T-helper 17 cell (primary cell): ENCODE data around the gene TRAF6. TPM values are rescaled to one million over a fixed set of nuclear protein-coding genes. Genes with fewer than 3 reads are reported as not detected.

ENCODE experiments used
- ATAC-seq: fragments of 150-1000 bp; cut with Tn5 transposase; 2 replicates; pipeline ENCODE4 v1.10.0; 2021; ENCODE audit warnings: mild to moderate bottlenecking, moderate library complexity
- DNase-seq, 3 donors: peaks; one replicate each; pipeline versions ENCODE4 v3.0.0 to v3.0.0-alpha.2; 2020 to 2021
- H3K9me3 ChIP-seq: one replicate; pipeline ENCODE4 v1.7.0; 2013; ENCODE audit warnings: low read length, mild to moderate bottlenecking; ENCODE audit not compliant: control insufficient read depth, poor library complexity, severe bottlenecking
- H3K27ac Mint-ChIP-seq: one replicate; pipeline ENCODE4 v1.8.0; 2022; ENCODE audit warnings: mild to moderate bottlenecking, moderate library complexity, mixed read lengths
- H3K27me3 Mint-ChIP-seq: one replicate; pipeline ENCODE4 v1.8.0; 2022; ENCODE audit warnings: mixed read lengths
- H3K36me3 Mint-ChIP-seq: one replicate; pipeline ENCODE4 v1.8.0; 2022; ENCODE audit warnings: low read depth, mixed read lengths
- H3K4me1 Mint-ChIP-seq: one replicate; pipeline ENCODE4 v1.8.0; 2022; ENCODE audit warnings: mild to moderate bottlenecking, mixed read lengths
- H3K4me3 Mint-ChIP-seq: one replicate; pipeline ENCODE4 v1.8.0; 2022; ENCODE audit warnings: mild to moderate bottlenecking, moderate library complexity, mixed read lengths
- total RNA-seq, 4 donors: library from RNA in 2 of 4; stranded (reverse) in 2 of 4; gene quantifications; one replicate each; pipeline ENCODE4 v1.2.3 and lab custom pipeline; 2022 to 2026

The TRAF6 gene
- total RNA-seq, 2 donors from 2014 or later: 20.2 to 26.2 TPM

GRCh38 chr11:36510594-36510942 is 496 bp upstream of the TRAF6 start:
- Mint-ChIP-seq H3K36me3 (peaks cover 3% of the 10 kb centered on the region), H3K27ac (peak overlapping the region; percentile 99), H3K27me3 (peaks cover 10% of the 10 kb centered on the region), H3K4me1 (peaks cover 26% of the 10 kb centered on the region), H3K4me3 (peak overlapping the region; percentile 99)
- H3K9me3 ChIP-seq: no peaks in the 10 kb centered on the region
- DNase-seq (no peak), ATAC-seq (no peak)

GRCh38 chr11:36509201-36509639 is 852 bp downstream of the TRAF6 start:
- H3K4me1 Mint-ChIP-seq: peaks cover 36% of the 10 kb centered on the region
- H3K27me3 Mint-ChIP-seq: peaks cover under 1% of the 10 kb centered on the region
- DNase-seq: no peak
- H3K4me3 Mint-ChIP-seq: peak overlapping the region; percentile 99
- peak overlapping the region; percentile 99 for H3K27ac Mint-ChIP-seq
- no peaks in the 10 kb centered on the region for H3K9me3 ChIP-seq
- ATAC-seq: peak; percentile 18
- H3K36me3 Mint-ChIP-seq: peaks cover 3% of the 10 kb centered on the region

- Mint-ChIP-seq H3K4me1 (peaks cover 36% of the 10 kb centered on the region), H3K4me3 (peak overlapping the region; percentile 99), H3K27me3 (no peaks in the 10 kb centered on the region), H3K36me3 (peaks cover 3% of the 10 kb centered on the region), H3K27ac (peak overlapping the region; percentile 99)
- DNase-seq (no peak), ATAC-seq (no peak)
- H3K9me3 ChIP-seq: no peaks in the 10 kb centered on the region
Measured at GRCh38 chr11:36508743-36509142, 1.3 kb downstream of the TRAF6 start.

GRCh38 chr11:36507824-36508489 is 2.1 kb downstream of the TRAF6 start:
- Mint-ChIP-seq H3K27me3 (no peaks in the 10 kb centered on the region), H3K4me1 (peaks cover 41% of the 10 kb centered on the region), H3K36me3 (peaks cover 3% of the 10 kb centered on the region), H3K27ac (peak overlapping the region; percentile 99), H3K4me3 (peak overlapping the region; percentile 99)
- ATAC-seq (no peak), DNase-seq (no peak)
- no peaks in the 10 kb centered on the region for H3K9me3 ChIP-seq

GRCh38 chr11:36501236-36501635 is 8.8 kb downstream of the TRAF6 start:
- Mint-ChIP-seq H3K36me3 (peaks cover 6% of the 10 kb centered on the region), H3K4me3 (no peak overlapping the region), H3K27me3 (no peaks in the 10 kb centered on the region), H3K27ac (no peak overlapping the region), H3K4me1 (peaks cover 35% of the 10 kb centered on the region)
- DNase-seq: no peak
- H3K9me3 ChIP-seq: no peaks in the 10 kb centered on the region
- no peak for ATAC-seq

- Mint-ChIP-seq H3K27me3 (no peaks in the 10 kb centered on the region), H3K36me3 (peaks cover 6% of the 10 kb centered on the region), H3K4me3 (no peak overlapping the region), H3K27ac (peak overlapping the region; percentile 73), H3K4me1 (peaks cover 30% of the 10 kb centered on the region)
- no peak for DNase-seq
- no peak for ATAC-seq
- H3K9me3 ChIP-seq: no peaks in the 10 kb centered on the region
Measured at GRCh38 chr11:36500315-36500721, 9.8 kb downstream of the TRAF6 start.

GRCh38 chr11:36499315-36499714 is 10.8 kb downstream of the TRAF6 start:
- no peak overlapping the region for H3K27ac Mint-ChIP-seq
- peaks cover 6% of the 10 kb centered on the region for H3K36me3 Mint-ChIP-seq

GRCh38 chr11:36498721-36499120 is 11.4 kb downstream of the TRAF6 start:
- Mint-ChIP-seq H3K4me3 (no peak overlapping the region), H3K4me1 (peaks cover 21% of the 10 kb centered on the region), H3K27me3 (no peaks in the 10 kb centered on the region), H3K27ac (no peak overlapping the region), H3K36me3 (peaks cover 6% of the 10 kb centered on the region)
- DNase-seq: no peak
- ATAC-seq: no peak
- H3K9me3 ChIP-seq: no peaks in the 10 kb centered on the region

More at GRCh38 chr11:36499315-36499714, 10.8 kb downstream of the TRAF6 start:
- Mint-ChIP-seq H3K27me3 (no peaks in the 10 kb centered on the region), H3K4me3 (no peak overlapping the region), H3K4me1 (peaks cover 23% of the 10 kb centered on the region)
- DNase-seq (no peak), ATAC-seq (no peak)
- H3K9me3 ChIP-seq: no peaks in the 10 kb centered on the region

- no peak for DNase-seq
- Mint-ChIP-seq H3K4me3 (no peak overlapping the region), H3K4me1 (peaks cover 15% of the 10 kb centered on the region), H3K27me3 (no peaks in the 10 kb centered on the region), H3K36me3 (peaks cover 12% of the 10 kb centered on the region), H3K27ac (no peak overlapping the region)
- H3K9me3 ChIP-seq: no peaks in the 10 kb centered on the region
- ATAC-seq: no peak
Measured at GRCh38 chr11:36493332-36493731, 16.7 kb downstream of the TRAF6 start.

GRCh38 chr11:36492724-36493304 is 17.3 kb downstream of the TRAF6 start:
- peaks cover 12% of the 10 kb centered on the region for H3K36me3 Mint-ChIP-seq
- H3K4me3 Mint-ChIP-seq: no peak overlapping the region

GRCh38 chr11:36490026-36490806 is 19.9 kb downstream of the TRAF6 start:
- no peaks in the 10 kb centered on the region for H3K27me3 Mint-ChIP-seq
- ATAC-seq (no peak), DNase-seq (no peak)
- H3K27ac Mint-ChIP-seq: no peak overlapping the region
- peaks cover 12% of the 10 kb centered on the region for H3K36me3 Mint-ChIP-seq
- no peak overlapping the region for H3K4me3 Mint-ChIP-seq
- H3K9me3 ChIP-seq: no peaks in the 10 kb centered on the region
- H3K4me1 Mint-ChIP-seq: peaks cover 19% of the 10 kb centered on the region

More at GRCh38 chr11:36492724-36493304, 17.3 kb downstream of the TRAF6 start:
- no peaks in the 10 kb centered on the region for H3K9me3 ChIP-seq
- no peak for DNase-seq
- peaks cover 17% of the 10 kb centered on the region for H3K4me1 Mint-ChIP-seq
- peak; percentile 70 for ATAC-seq
- no peaks in the 10 kb centered on the region for H3K27me3 Mint-ChIP-seq
- H3K27ac Mint-ChIP-seq: no peak overlapping the region

- H3K9me3 ChIP-seq: no peaks in the 10 kb centered on the region
- H3K27me3 Mint-ChIP-seq: no peaks in the 10 kb centered on the region
- H3K4me3 Mint-ChIP-seq: no peak overlapping the region
- ATAC-seq: no peak
- peaks cover 20% of the 10 kb centered on the region for H3K4me1 Mint-ChIP-seq
- H3K36me3 Mint-ChIP-seq: peaks cover 12% of the 10 kb centered on the region
- no peak for DNase-seq
- H3K27ac Mint-ChIP-seq: peak overlapping the region; percentile 54
Measured at GRCh38 chr11:36488096-36488495, 22.0 kb downstream of the TRAF6 start.

- DNase-seq (no peak), ATAC-seq (no peak)
- Mint-ChIP-seq H3K27me3 (no peaks in the 10 kb centered on the region), H3K27ac (peak overlapping the region; percentile 54), H3K36me3 (peaks cover 12% of the 10 kb centered on the region), H3K4me1 (peaks cover 17% of the 10 kb centered on the region), H3K4me3 (no peak overlapping the region)
- no peaks in the 10 kb centered on the region for H3K9me3 ChIP-seq
Measured at GRCh38 chr11:36487619-36488018, 22.5 kb downstream of the TRAF6 start.
